SH-SY5Y (cell line): ENCODE measurements around the gene TGFA.

Source experiments
- GATA2 ChIP-seq: IDR thresholded peaks from 2 replicates; pipeline ENCODE4 v1.6.1; 2011; ENCODE audit warnings: mild to moderate bottlenecking, low read depth, low read length
- GATA3 ChIP-seq: IDR thresholded peaks from 2 replicates; pipeline ENCODE4 v1.6.1; 2011; ENCODE audit warnings: low read depth, mild to moderate bottlenecking, low read length, moderate library complexity

DNA sequence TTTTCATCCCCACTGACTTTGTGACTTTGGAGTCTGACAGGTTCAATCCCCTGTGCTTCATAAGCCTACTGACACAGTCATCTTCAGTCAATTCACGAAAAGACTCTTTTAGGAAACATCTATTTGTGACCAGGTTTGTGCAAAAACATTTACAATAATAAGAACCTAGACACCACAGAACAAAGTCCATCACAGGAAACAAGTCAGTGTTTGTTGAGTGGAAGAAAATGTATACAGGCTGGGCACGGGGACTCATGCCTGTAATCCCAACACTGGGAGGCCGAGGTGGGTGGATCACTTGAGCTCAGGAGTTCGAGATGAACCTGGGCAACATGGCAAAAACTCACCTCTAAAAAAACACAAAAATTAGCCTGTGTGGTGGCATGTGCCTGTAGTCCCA is 49.7 kb downstream of the TGFA start:
- TF ChIP-seq GATA3 = no peak
- no peak for TF ChIP-seq GATA2
